Activated B cell treated with CpG ODN at 0.5 μM for 24 hours (primary cell): ENCODE measurements around the gene KRT28. TPM values are rescaled to one million over a fixed set of nuclear protein-coding genes. Genes with fewer than 3 reads are reported as not detected.

Source experiments
- ATAC-seq: fragments of 200-7000 bp; cut with Tn5 transposase; one replicate; pipeline ENCODE4 v1.10.0; 2021; ENCODE audit warnings: low read depth, mild to moderate bottlenecking, moderate library complexity
- CTCF ChIA-PET: fragments of 350-600 bp; sonication (Branson Sonifier 250); formaldehyde crosslinking; loops from one replicate; lab custom pipeline; 2021; ENCODE audit warnings: antibody characterized with exemption; lab: Charles Lee
- POLR2A ChIA-PET: fragments of 350-600 bp; sonication (Branson Sonifier 250); formaldehyde crosslinking; loops from one replicate; lab custom pipeline; 2021; ENCODE audit warnings: antibody characterized with exemption; lab: Charles Lee
- DNase-seq: peaks from one replicate; pipeline ENCODE4 v3.0.0; 2022
- H3K27ac Mint-ChIP-seq: one replicate; pipeline ENCODE4 v1.8.0; 2020; ENCODE audit warnings: mixed read lengths
- H3K27me3 Mint-ChIP-seq: one replicate; pipeline ENCODE4 v1.8.0; 2021; ENCODE audit warnings: mixed read lengths
- H3K36me3 Mint-ChIP-seq: one replicate; pipeline ENCODE4 v1.8.0; 2021; ENCODE audit warnings: low read depth, mixed read lengths
- H3K4me1 Mint-ChIP-seq: one replicate; pipeline ENCODE4 v1.8.0; 2021; ENCODE audit warnings: mixed read lengths
- H3K4me3 Mint-ChIP-seq: one replicate; pipeline ENCODE4 v1.8.0; 2020; ENCODE audit warnings: mild to moderate bottlenecking, mixed read lengths
- H3K9me3 Mint-ChIP-seq: one replicate; pipeline ENCODE4 v1.8.0; 2020; ENCODE audit warnings: mixed read lengths
- CTCF ChIP-seq: fragments of 200-600 bp; IDR thresholded peaks from one replicate; pipeline ENCODE4 v1.8.0; 2022; ENCODE audit warnings: antibody characterized with exemption, mild to moderate bottlenecking
- intact Hi-C: fragments of 100-400 bp; cut with micrococcal nuclease; formaldehyde crosslinking; loops from one replicate; pipeline ENCODE4 v1.15.1; 2024
- total RNA-seq: library from RNA; stranded (reverse); gene quantifications from 2 replicates; pipeline ENCODE4 v1.2.3, GENCODE V29; 2022

KRT28 gene
- total RNA-seq, 1 donor from 2014 or later: not detected

DNA sequence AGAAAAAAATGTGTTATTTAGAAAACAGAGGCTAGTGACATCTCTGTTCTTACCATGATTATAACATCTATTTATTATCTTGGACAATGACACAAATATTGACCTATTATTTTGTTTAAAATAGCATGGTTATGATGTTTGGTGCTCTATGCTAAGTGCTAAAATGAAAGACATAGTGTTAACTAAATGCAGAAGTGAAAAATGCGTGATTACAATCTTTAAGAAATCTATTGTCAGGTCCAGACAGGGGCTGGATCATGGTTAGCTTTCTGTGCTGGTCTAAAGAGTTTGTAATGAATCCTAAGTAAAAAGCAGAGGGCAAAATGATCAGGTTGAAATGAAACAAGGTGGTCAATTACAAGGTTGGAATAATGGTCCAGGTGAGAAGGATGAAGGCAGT is 622 bp upstream of the KRT28 start:
- no peak overlapping the region for H3K27ac Mint-ChIP-seq
- peaks cover 37% of the 10 kb centered on the region for H3K27me3 Mint-ChIP-seq
- POLR2A ChIA-PET: no interaction called here
- intact Hi-C loops: loop anchor here (5.0 kb wide), 3 partner anchors 107 to 443 kb away; partner anchors contain the start of gene SMARCE1
- TF ChIP-seq CTCF: no peak
- peaks cover 3% of the 10 kb centered on the region for H3K4me1 Mint-ChIP-seq
- DNase-seq (no peak), ATAC-seq (no peak)
- CTCF ChIA-PET: no interaction called here
- no peak overlapping the region for H3K4me3 Mint-ChIP-seq
- H3K9me3 Mint-ChIP-seq: no peaks in the 10 kb centered on the region
- H3K36me3 Mint-ChIP-seq: no peaks in the 10 kb centered on the region

DNA sequence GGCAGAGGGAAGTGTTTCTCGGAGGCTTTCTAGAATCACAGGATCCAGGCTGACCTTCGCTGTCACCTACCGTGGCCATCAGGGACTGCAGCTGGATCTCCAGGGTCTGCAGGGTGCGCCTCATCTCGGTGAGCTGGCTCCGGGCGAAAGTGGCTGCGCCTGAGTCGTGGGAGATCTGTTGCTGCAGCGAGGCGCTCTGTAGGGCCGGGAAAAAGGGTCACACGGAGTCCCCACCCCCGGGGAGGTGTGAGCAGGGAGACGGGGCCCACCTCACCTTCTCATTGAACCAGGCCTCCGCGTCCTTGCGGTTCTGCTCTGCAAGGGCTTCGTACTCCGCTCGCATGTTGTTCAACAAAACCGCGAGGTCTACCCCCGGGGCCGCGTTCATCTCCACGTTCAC is 2.9 kb downstream of the KRT28 start:
- intact Hi-C loops: no loop called here
- Mint-ChIP-seq H3K9me3 (no peaks in the 10 kb centered on the region), H3K27ac (no peak overlapping the region), H3K36me3 (no peaks in the 10 kb centered on the region), H3K27me3 (peaks cover 29% of the 10 kb centered on the region), H3K4me3 (no peak overlapping the region), H3K4me1 (no peaks in the 10 kb centered on the region)
- ChIA-PET POLR2A (no interaction called here), CTCF (no interaction called here)
- TF ChIP-seq CTCF: no peak
- DNase-seq (no peak), ATAC-seq (no peak)

GRCh38 chr17:40795019-40795667 is 4.6 kb downstream of the KRT28 start:
- POLR2A ChIA-PET: no interaction called here

DNA sequence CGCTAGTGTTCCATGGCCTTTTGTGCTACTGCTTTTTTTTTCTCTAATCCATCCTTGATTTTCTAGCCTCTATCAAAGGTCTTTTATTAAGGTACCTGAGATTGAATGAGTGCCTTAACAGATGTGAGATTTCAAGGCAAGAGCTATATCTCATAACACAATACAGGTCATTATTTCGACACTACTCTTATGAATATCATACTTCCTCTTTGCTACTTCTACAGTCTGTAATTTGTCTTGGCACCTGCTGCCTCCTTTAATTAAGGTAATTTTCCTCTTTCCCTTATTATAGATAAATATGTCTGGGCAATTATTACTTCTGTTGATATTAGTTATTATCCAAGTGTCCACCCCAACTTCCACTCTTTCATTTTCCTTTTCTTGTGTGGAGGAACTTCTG is 5.3 kb downstream of the KRT28 start:
- H3K27ac Mint-ChIP-seq: no peak overlapping the region
- intact Hi-C loops: loop anchor here (5.0 kb wide), 1 partner anchor 77 kb away; no protein-coding TSS in a partner anchor
- TF ChIP-seq CTCF: no peak
- no peak overlapping the region for H3K4me3 Mint-ChIP-seq
- CTCF ChIA-PET: no interaction called here
- no peaks in the 10 kb centered on the region for H3K36me3 Mint-ChIP-seq
- H3K4me1 Mint-ChIP-seq: no peaks in the 10 kb centered on the region
- POLR2A ChIA-PET: interaction anchor here (0.5 kb wide), 1 partner anchor 353 kb away, joined by 3 read pairs; no protein-coding TSS in a partner anchor
- no peaks in the 10 kb centered on the region for H3K9me3 Mint-ChIP-seq
- H3K27me3 Mint-ChIP-seq: peaks cover 27% of the 10 kb centered on the region
- ATAC-seq: no peak
- no peak for DNase-seq

More at GRCh38 chr17:40795019-40795667, 4.6 kb downstream of the KRT28 start:
- Mint-ChIP-seq H3K9me3 (no peaks in the 10 kb centered on the region), H3K4me3 (no peak overlapping the region), H3K27me3 (peaks cover 29% of the 10 kb centered on the region), H3K36me3 (no peaks in the 10 kb centered on the region), H3K27ac (no peak overlapping the region), H3K4me1 (no peaks in the 10 kb centered on the region)
- DNase-seq (no peak), ATAC-seq (no peak)
- TF ChIP-seq CTCF: no peak
- CTCF ChIA-PET: no interaction called here
- intact Hi-C loops: no loop called here

DNA sequence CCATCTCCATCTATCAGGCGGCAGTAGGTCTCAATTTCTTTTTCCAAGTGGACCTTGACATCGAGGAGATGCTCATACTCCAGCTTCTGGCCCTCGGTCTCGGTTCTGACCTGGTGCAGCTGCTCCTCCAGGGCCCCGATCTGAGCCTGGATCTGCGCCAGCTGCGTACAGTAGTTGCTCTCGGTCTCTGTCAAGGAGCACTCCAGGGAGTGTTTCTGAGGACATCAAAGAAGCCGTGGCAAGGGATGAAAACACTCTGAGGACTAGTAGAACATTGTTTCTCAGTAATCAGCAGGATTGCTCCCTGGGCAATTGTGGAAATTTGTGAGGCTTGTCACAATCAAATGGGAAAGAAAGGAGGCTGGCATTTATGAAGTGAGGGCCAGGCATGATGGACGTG is 5.9 kb downstream of the KRT28 start:
- ChIA-PET CTCF (no interaction called here), POLR2A (interaction anchor here (0.5 kb wide), 1 partner anchor 353 kb away, joined by 3 read pairs; no protein-coding TSS in a partner anchor)
- ATAC-seq (no peak), DNase-seq (no peak)
- intact Hi-C loops: loop anchor here (5.0 kb wide), 1 partner anchor 77 kb away; no protein-coding TSS in a partner anchor
- H3K4me3 Mint-ChIP-seq: no peak overlapping the region
- H3K36me3 Mint-ChIP-seq: no peaks in the 10 kb centered on the region
- H3K9me3 Mint-ChIP-seq: no peaks in the 10 kb centered on the region
- no peak overlapping the region for H3K27ac Mint-ChIP-seq
- TF ChIP-seq CTCF: no peak
- peaks cover 22% of the 10 kb centered on the region for H3K27me3 Mint-ChIP-seq
- H3K4me1 Mint-ChIP-seq: no peaks in the 10 kb centered on the region
